Uterus (tissue), 4 donors: ENCODE measurements around the gene MSI2. TPM values are rescaled to one million over a fixed set of nuclear protein-coding genes. Genes with fewer than 3 reads are reported as not detected.

ENCODE experiments used
- DNase-seq, 2 donors: peaks; one replicate each; pipeline ENCODE4 v3.0.0-alpha.2; 2019 to 2020
- H3K27ac ChIP-seq, 2 donors: fragments of 200-600 bp; sonication (generic); 1 replicate in 1 of 2; 2 replicates in 1 of 2; pipeline ENCODE4 v1.5.1; 2016 to 2018
- H3K27me3 ChIP-seq, 2 donors: fragments of 200-600 bp; sonication (generic); one replicate each; pipeline ENCODE4 v1.5.1; 2018 to 2019; ENCODE audit warnings: control low read depth in 1 of 2
- H3K36me3 ChIP-seq, 2 donors: fragments of 200-600 bp; sonication (generic); one replicate each; pipeline ENCODE4 v1.5.1; 2019; ENCODE audit warnings: control low read depth in 1 of 2
- H3K4me1 ChIP-seq, 2 donors: fragments of 200-600 bp; sonication (generic); one replicate each; pipeline ENCODE4 v1.5.1; 2018 to 2019; ENCODE audit warnings: control low read depth in 1 of 2
- H3K4me3 ChIP-seq, 2 donors: fragments of 200-600 bp; sonication (generic); 1 replicate in 1 of 2; 2 replicates in 1 of 2; pipeline ENCODE4 v1.5.1; 2018 to 2019; ENCODE audit warnings: mild to moderate bottlenecking in 1 of 2
- H3K9me3 ChIP-seq, 2 donors: fragments of 200-600 bp; sonication (generic); one replicate each; pipeline ENCODE4 v1.5.1; 2019; ENCODE audit warnings: control low read depth in 1 of 2
- CTCF ChIP-seq, 4 experiments: fragments of 200-600 bp in 2 of 4; fragments of 450-650 bp in 2 of 4; sonication (generic) in 2 of 4; IDR thresholded peaks; one replicate each; pipeline ENCODE4 v1.5.1; 2016 to 2019; ENCODE audit warnings: antibody characterized with exemption in 4 of 4, mild to moderate bottlenecking in 2 of 4, moderate library complexity in 1 of 4
- POLR2A ChIP-seq, 2 donors: fragments of 450-650 bp; IDR thresholded peaks; one replicate each; pipeline ENCODE4 v1.6.1; 2016; ENCODE audit warnings: antibody characterized with exemption in 2 of 2, mild to moderate bottlenecking in 1 of 2, moderate library complexity in 1 of 2
- intact Hi-C: fragments of 100-400 bp; cut with DNase I; formaldehyde crosslinking; loops from one replicate; pipeline ENCODE4 v1.15.1; 2023; ENCODE audit warnings: low total_unique reads
- total RNA-seq, 4 donors: library from RNA; depleted of rRNA in 3 of 4; stranded (reverse); fragments of >200 nt in 3 of 4; gene quantifications; one replicate each; pipeline versions ENCODE4 v1.1.0 to v1.2.4, GENCODE V29; 2014 to 2023
- donor health status: DM: yes; HTN: yes; CAD: no.

MSI2 gene
- total RNA-seq, 4 donors from 2014 or later, result 13.2 to 60.8 (median 44.5) TPM

- Histone ChIP-seq H3K27ac (no peak overlapping the region), H3K4me1 (peaks cover 0 to 5% of the 10 kb centered on the region in 2 donors), H3K4me3 (no peak overlapping the region), H3K27me3 (no peaks in the 10 kb centered on the region), H3K36me3 (no peaks in the 10 kb centered on the region), H3K9me3 (no peaks in the 10 kb centered on the region)
- no peak for TF ChIP-seq CTCF (IDR thresholded peaks at IDR 0.05)
- no peak for TF ChIP-seq POLR2A (IDR thresholded peaks at IDR 0.05)
- intact Hi-C loops, result no loop called here
- DNase-seq, result no peak
These were observed 70.0 kb downstream of the MSI2 start for GRCh38 chr17:57326336-57326735.

- Histone ChIP-seq H3K4me1 (peaks cover 0 to 5% of the 10 kb centered on the region in 2 donors), H3K27ac (no peak overlapping the region), H3K9me3 (no peaks in the 10 kb centered on the region), H3K36me3 (no peaks in the 10 kb centered on the region), H3K27me3 (no peaks in the 10 kb centered on the region), H3K4me3 (no peak overlapping the region)
- intact Hi-C loops, result no loop called here
- no peak for DNase-seq
- TF ChIP-seq CTCF (IDR thresholded peaks at IDR 0.05) (no peak), POLR2A (IDR thresholded peaks at IDR 0.05) (no peak)
These were observed 70.4 kb downstream of the MSI2 start for GRCh38 chr17:57326764-57327163.

- Histone ChIP-seq H3K4me1 (peaks cover 0 to 5% of the 10 kb centered on the region in 2 donors), H3K4me3 (no peak overlapping the region), H3K36me3 (no peaks in the 10 kb centered on the region), H3K9me3 (no peaks in the 10 kb centered on the region), H3K27me3 (no peaks in the 10 kb centered on the region), H3K27ac (no peak overlapping the region)
- TF ChIP-seq POLR2A (IDR thresholded peaks at IDR 0.05), result no peak
- intact Hi-C loops, result no loop called here
- DNase-seq, result no peak
These were observed 71.0 kb downstream of the MSI2 start for GRCh38 chr17:57327176-57327970.

- no peak overlapping the region for H3K27ac ChIP-seq
These were observed 72.0 kb downstream of the MSI2 start for GRCh38 chr17:57328109-57328882.

More at GRCh38 chr17:57328109-57328882, 72.0 kb downstream of the MSI2 start:
- no peak for TF ChIP-seq POLR2A (IDR thresholded peaks at IDR 0.05)
- TF ChIP-seq CTCF (IDR thresholded peaks at IDR 0.05), result no peak
- Histone ChIP-seq H3K4me3 (no peak overlapping the region), H3K36me3 (no peaks in the 10 kb centered on the region), H3K27me3 (no peaks in the 10 kb centered on the region), H3K9me3 (no peaks in the 10 kb centered on the region), H3K4me1 (peaks cover 0 to 5% of the 10 kb centered on the region in 2 donors)
- intact Hi-C loops, result no loop called here
- no peak for DNase-seq
